T-cell (primary cell): ENCODE data around the gene EXOC6B. TPM values are rescaled to one million over a fixed set of nuclear protein-coding genes. Genes with fewer than 3 reads are reported as not detected.

Experiments used
- ATAC-seq, 4 experiments: fragments of 200-7000 bp in 3 of 4; fragments of 150-1000 bp in 1 of 4; cut with Tn5 transposase; replicated peaks in 1 of 4; 1 replicate in 3 of 4; 2 replicates in 1 of 4; pipeline ENCODE4 v1.10.0; 2021; ENCODE audit warnings: moderate library complexity in 3 of 4, mild to moderate bottlenecking in 2 of 4, moderate number of reproducible peaks in 1 of 4
- CTCF ChIA-PET, 2 donors: fragments of 300-600 bp; sonication (Branson Sonifier 250); formaldehyde crosslinking; loops; one replicate each; lab custom pipeline; 2022; ENCODE audit warnings: antibody characterized with exemption in 2 of 2; lab: Charles Lee
- POLR2A ChIA-PET, 2 donors: fragments of 300-600 bp; sonication (Branson Sonifier 250); formaldehyde crosslinking; loops; one replicate each; lab custom pipeline; 2022; ENCODE audit warnings: antibody characterized with exemption in 2 of 2; lab: Charles Lee
- DNase-seq, 35 experiments: peaks; one replicate each; pipeline versions ENCODE4 v3.0.0 to v3.0.0-alpha.2; 2013 to 2023
- H3K27ac ChIP-seq: one replicate; pipeline ENCODE4 v1.5.1; 2013; ENCODE audit warnings: low read length
- H3K27me3 ChIP-seq, 2 experiments: replicated peaks in 1 of 2; 1 replicate in 1 of 2; 2 replicates in 1 of 2; pipeline versions ENCODE4 v1.6.1 to v1.7.0; 2013; ENCODE audit warnings: low read length in 1 of 2, mixed read lengths in 1 of 2; ENCODE audit not compliant: control insufficient read depth in 2 of 2, insufficient read depth in 2 of 2; ENCODE audit errors: extremely low read depth in 1 of 2
- H3K36me3 ChIP-seq, 2 donors: 1 replicate in 1 of 2; 2 replicates in 1 of 2; pipeline versions ENCODE4 v1.6.1 to v1.7.0; 2013; ENCODE audit warnings: low read length in 1 of 2; ENCODE audit not compliant: control insufficient read depth in 2 of 2, insufficient read depth in 1 of 2; ENCODE audit errors: extremely low read depth in 1 of 2
- H3K4me1 ChIP-seq, 2 experiments: 1 replicate in 1 of 2; 2 replicates in 1 of 2; pipeline versions ENCODE4 v1.6.1 to v1.7.0; 2013; ENCODE audit warnings: low read length in 2 of 2, mixed read lengths in 1 of 2; ENCODE audit not compliant: insufficient read depth in 2 of 2, control insufficient read depth in 1 of 2; ENCODE audit errors: extremely low read depth in 1 of 2
- H3K4me3 ChIP-seq, 2 donors: 1 replicate in 1 of 2; 2 replicates in 1 of 2; pipeline versions ENCODE4 v1.5.1 to v1.7.0; 2013; ENCODE audit warnings: mild to moderate bottlenecking in 2 of 2, low read length in 1 of 2, moderate library complexity in 1 of 2; ENCODE audit not compliant: control insufficient read depth in 1 of 2; ENCODE audit errors: extremely low read depth in 1 of 2
- H3K9me3 ChIP-seq: 2 replicates; pipeline ENCODE4 v1.7.0; 2013
- H3K27ac Mint-ChIP-seq, 2 donors: one replicate each; pipeline ENCODE4 v1.8.0; 2020 to 2021; ENCODE audit warnings: mild to moderate bottlenecking in 2 of 2, mixed read lengths in 2 of 2
- H3K27me3 Mint-ChIP-seq, 2 donors: one replicate each; pipeline ENCODE4 v1.8.0; 2021 to 2022; ENCODE audit warnings: mixed read lengths in 2 of 2
- H3K36me3 Mint-ChIP-seq: one replicate; pipeline ENCODE4 v1.8.0; 2021; ENCODE audit warnings: mixed read lengths
- H3K4me1 Mint-ChIP-seq, 3 donors: one replicate each; pipeline ENCODE4 v1.8.0; 2020 to 2022; ENCODE audit warnings: mixed read lengths in 3 of 3, mild to moderate bottlenecking in 1 of 3
- H3K4me3 Mint-ChIP-seq, 3 donors: one replicate each; pipeline ENCODE4 v1.8.0; 2020 to 2022; ENCODE audit warnings: mild to moderate bottlenecking in 3 of 3, mixed read lengths in 3 of 3, moderate library complexity in 3 of 3
- H3K9me3 Mint-ChIP-seq, 3 donors: one replicate each; pipeline ENCODE4 v1.8.0; 2020 to 2022; ENCODE audit warnings: mixed read lengths in 3 of 3
- WGBS: methylation state at CpG from one replicate; pipeline ENCODE4 v1.1.5; 2013; ENCODE audit warnings: missing lambda C conversion rate; ENCODE audit not compliant: insufficient coverage; 5-methylcytosine and 5-hydroxymethylcytosine counted together
- total RNA-seq, 35 experiments: library from RNA in 6 of 35; stranded (reverse) in 6 of 35; fragments of 120-200 nt in 1 of 35; gene quantifications; one replicate each; pipeline versions ENCODE4 v1.2.1 to v1.2.4 and lab custom pipeline; 2013 to 2026

EXOC6B gene
- total RNA-seq, 5 donors from 2014 or later (not counting 1 experiment from before 2014, with no cell fraction given): 13.3 to 18.9 (median 16.6) TPM

- CTCF ChIA-PET: no interaction called here
- 85% methylated on average over 10 of the region's 16 CpGs for WGBS
- Histone ChIP-seq H3K4me1 (no peaks in the 10 kb centered on the region), H3K27me3 (peaks cover 0 to 37% of the 10 kb centered on the region in 2 experiments), H3K36me3 (no peaks in the 10 kb centered on the region), H3K4me3 (no peak overlapping the region), H3K9me3 (no peaks in the 10 kb centered on the region), H3K27ac (no peak overlapping the region)
- Mint-ChIP-seq H3K4me3 (no peak overlapping the region), H3K27ac (no peak overlapping the region), H3K27me3 (peaks cover 0 to 6% of the 10 kb centered on the region in 2 donors), H3K4me1 (no peaks in the 10 kb centered on the region), H3K36me3 (no peaks in the 10 kb centered on the region), H3K9me3 (no peaks in the 10 kb centered on the region)
- no peak for ATAC-seq
- POLR2A ChIA-PET: no interaction called here
- peak in 1 of 35 experiments; percentile 17 for DNase-seq
These were observed 694.4 kb downstream of the EXOC6B start for GRCh38 chr2:72131371-72131891.

GRCh38 chr2:72130659-72131360 lies 695.0 kb downstream of the EXOC6B start:
- peaks cover 0 to 8% of the 10 kb centered on the region in 2 donors for H3K27me3 Mint-ChIP-seq
- no peaks in the 10 kb centered on the region for H3K4me1 Mint-ChIP-seq
- POLR2A ChIA-PET: no interaction called here
- peak in 1 of 35 experiments; percentile 17 for DNase-seq
- H3K9me3 ChIP-seq: no peaks in the 10 kb centered on the region
- no peaks in the 10 kb centered on the region for H3K9me3 Mint-ChIP-seq
- H3K27ac ChIP-seq: no peak overlapping the region
- H3K4me3 ChIP-seq: no peak overlapping the region
- no peak overlapping the region for H3K27ac Mint-ChIP-seq
- CTCF ChIA-PET: interaction anchor here in 1 of 2 donors (1.3 kb wide), 1 partner anchor 19 kb away, joined by 4 read pairs; no protein-coding TSS in a partner anchor
- peaks cover 0 to 37% of the 10 kb centered on the region in 2 experiments for H3K27me3 ChIP-seq
- no peak for ATAC-seq
- H3K4me1 ChIP-seq: no peaks in the 10 kb centered on the region
- H3K36me3 ChIP-seq: no peaks in the 10 kb centered on the region
- 49% methylated on average over 12 of the region's 26 CpGs for WGBS
- no peak overlapping the region for H3K4me3 Mint-ChIP-seq
- no peaks in the 10 kb centered on the region for H3K36me3 Mint-ChIP-seq

- no peaks in the 10 kb centered on the region for H3K36me3 Mint-ChIP-seq
- CTCF ChIA-PET: interaction anchor here in 1 of 2 donors (0.6 to 1.3 kb wide), 2 partner anchors 20 to 524 kb away, joined by 4 to 5 read pairs; no protein-coding TSS in a partner anchor
- no peaks in the 10 kb centered on the region for H3K9me3 Mint-ChIP-seq
These were observed 696.0 kb downstream of the EXOC6B start for GRCh38 chr2:72129681-72130340.

GRCh38 chr2:72128843-72129227 lies 697.0 kb downstream of the EXOC6B start:
- Histone ChIP-seq H3K9me3 (no peaks in the 10 kb centered on the region), H3K27me3 (peaks cover 0 to 31% of the 10 kb centered on the region in 2 experiments), H3K36me3 (no peaks in the 10 kb centered on the region), H3K4me3 (no peak overlapping the region), H3K4me1 (no peaks in the 10 kb centered on the region), H3K27ac (no peak overlapping the region)
- H3K9me3 Mint-ChIP-seq: no peaks in the 10 kb centered on the region
- DNase-seq: peak in 1 of 35 experiments; percentile 14
- no peak overlapping the region for H3K27ac Mint-ChIP-seq
- POLR2A ChIA-PET: no interaction called here
- no peak overlapping the region for H3K4me3 Mint-ChIP-seq
- H3K27me3 Mint-ChIP-seq: peaks cover 6 to 8% of the 10 kb centered on the region in 2 donors
- WGBS: 74% methylated on average over 8 of the region's 11 CpGs
- no peak for ATAC-seq
- H3K36me3 Mint-ChIP-seq: no peaks in the 10 kb centered on the region
- H3K4me1 Mint-ChIP-seq: no peaks in the 10 kb centered on the region
- CTCF ChIA-PET: no interaction called here

More at GRCh38 chr2:72129681-72130340, 696.0 kb downstream of the EXOC6B start:
- no peak overlapping the region for H3K4me3 ChIP-seq
- Mint-ChIP-seq H3K4me1 (no peaks in the 10 kb centered on the region), H3K27ac (no peak overlapping the region), H3K27me3 (peaks cover 0 to 8% of the 10 kb centered on the region in 2 donors), H3K4me3 (no peak overlapping the region)
- DNase-seq (no peak), ATAC-seq (no peak)
- H3K4me1 ChIP-seq: no peaks in the 10 kb centered on the region
- H3K36me3 ChIP-seq: no peaks in the 10 kb centered on the region
- 58% methylated on average over 5 of the region's 9 CpGs for WGBS
- H3K27me3 ChIP-seq: peaks cover 0 to 33% of the 10 kb centered on the region in 2 experiments
- no peaks in the 10 kb centered on the region for H3K9me3 ChIP-seq
- H3K27ac ChIP-seq: no peak overlapping the region
- POLR2A ChIA-PET: no interaction called here

GRCh38 chr2:72128059-72128842 lies 697.6 kb downstream of the EXOC6B start:
- Mint-ChIP-seq H3K27ac (no peak overlapping the region), H3K27me3 (peaks cover 6 to 8% of the 10 kb centered on the region in 2 donors), H3K4me3 (no peak overlapping the region), H3K9me3 (no peaks in the 10 kb centered on the region), H3K36me3 (no peaks in the 10 kb centered on the region), H3K4me1 (no peaks in the 10 kb centered on the region)
- ChIA-PET CTCF (no interaction called here), POLR2A (no interaction called here)
- H3K4me3 ChIP-seq: no peak overlapping the region
- no peak overlapping the region for H3K27ac ChIP-seq
- peak in 1 of 35 experiments; percentile 13 for DNase-seq
- no peaks in the 10 kb centered on the region for H3K9me3 ChIP-seq
- no peak for ATAC-seq
- no peaks in the 10 kb centered on the region for H3K36me3 ChIP-seq
- H3K27me3 ChIP-seq: peaks cover 0 to 29% of the 10 kb centered on the region in 2 experiments
- H3K4me1 ChIP-seq: no peaks in the 10 kb centered on the region
- 75% methylated on average over 17 of the region's 24 CpGs for WGBS
